Mucosa of descending colon (tissue), 3 donors: ENCODE data around the gene CDC20. TPM values are rescaled to one million over a fixed set of nuclear protein-coding genes. Genes with fewer than 3 reads are reported as not detected.

Experiments used
- ATAC-seq: fragments of 200-7000 bp; cut with Tn5 transposase; one replicate; pipeline ENCODE4 v1.9.1; 2020; ENCODE audit warnings: mild to moderate bottlenecking, moderate library complexity
- DNase-seq, 3 donors: peaks; one replicate each; pipeline ENCODE4 v3.0.0-alpha.2; 2020
- H3K36me3 ChIP-seq: fragments of 200-600 bp; one replicate; pipeline ENCODE4 v1.8.0; 2021; ENCODE audit warnings: low read depth, mild to moderate bottlenecking
- H3K4me1 ChIP-seq: fragments of 200-600 bp; one replicate; pipeline ENCODE4 v1.8.0; 2021; ENCODE audit warnings: low read depth, mild to moderate bottlenecking
- H3K4me3 ChIP-seq: fragments of 200-600 bp; one replicate; pipeline ENCODE4 v1.8.0; 2021; ENCODE audit warnings: mild to moderate bottlenecking
- H3K9me3 ChIP-seq: fragments of 200-600 bp; one replicate; pipeline ENCODE4 v1.8.0; 2021; ENCODE audit warnings: mild to moderate bottlenecking
- CTCF ChIP-seq: fragments of 200-600 bp; IDR thresholded peaks from one replicate; pipeline ENCODE4 v1.8.0; 2022; ENCODE audit warnings: antibody characterized with exemption, mild to moderate bottlenecking
- intact Hi-C, 2 donors: fragments of 100-400 bp; cut with DNase I in 1 of 2; cut with micrococcal nuclease in 1 of 2; formaldehyde crosslinking; loops; one replicate each; pipeline versions ENCODE4 v1.11.0 to v1.11.1; 2022; cut with DNase I, micrococcal nuclease
- total RNA-seq, 3 donors: library from RNA; stranded (reverse); fragmentation: NEBNext Ultra II Directional in 2 of 3; extraction: Animal tissue kit (Norgen Biotek cat#: 25700) in 2 of 3; gene quantifications; one replicate each; pipeline versions ENCODE4 v1.2.1 to v1.2.4, GENCODE V29; 2021 to 2023
- donor health status: DM: no; HTN: no; CAD: no; lungs with moderate emphysema.
- donor health status: DM: no; HTN: no; CAD: no.
- donor health status: DM: no; HTN: yes; CAD: no.

CDC20 gene
- total RNA-seq, 3 donors from 2014 or later, result 5.8 to 44.0 (median 8.5) TPM

GRCh38 chr1:43331688-43332087 lies 27.1 kb upstream of the CDC20 start:
- no peak for TF ChIP-seq CTCF
- Histone ChIP-seq H3K9me3 (peaks cover 4% of the 10 kb centered on the region), H3K36me3 (no peaks in the 10 kb centered on the region), H3K4me1 (no peaks in the 10 kb centered on the region), H3K4me3 (no peak overlapping the region)
- ATAC-seq (no peak), DNase-seq (no peak)
- intact Hi-C loops, result no loop called here

- no peaks in the 10 kb centered on the region for H3K36me3 ChIP-seq
- intact Hi-C loops, result no loop called here
- H3K4me1 ChIP-seq, result no peaks in the 10 kb centered on the region
- ATAC-seq, result no peak
- H3K9me3 ChIP-seq, result no peaks in the 10 kb centered on the region
- no peak for DNase-seq
- H3K4me3 ChIP-seq, result no peak overlapping the region
- no peak for TF ChIP-seq CTCF
Measured at GRCh38 chr1:43334453-43335205, 24.2 kb upstream of the CDC20 start.

GRCh38 chr1:43337588-43337987 lies 21.2 kb upstream of the CDC20 start, which contains the start of gene MPL:
TSS of gene MPL (plus strand) at chr1:43337818. CDS start at chr1:43337849, 31 bp downstream.
- no peak for TF ChIP-seq CTCF
- no peak for ATAC-seq

GRCh38 chr1:43338001-43338400 lies 20.8 kb upstream of the CDC20 start:
- ATAC-seq, result no peak
- Histone ChIP-seq H3K9me3 (no peaks in the 10 kb centered on the region), H3K4me1 (no peaks in the 10 kb centered on the region), H3K36me3 (no peaks in the 10 kb centered on the region), H3K4me3 (no peak overlapping the region)
- no peak for DNase-seq
- intact Hi-C loops, result no loop called here
- no peak for TF ChIP-seq CTCF

More at GRCh38 chr1:43337588-43337987, 21.2 kb upstream of the CDC20 start, which contains the start of gene MPL:
- no peaks in the 10 kb centered on the region for H3K4me1 ChIP-seq
- intact Hi-C loops, result no loop called here
- no peaks in the 10 kb centered on the region for H3K36me3 ChIP-seq
- H3K9me3 ChIP-seq, result no peaks in the 10 kb centered on the region
- no peak within 1 kb of the TSS for H3K4me3 ChIP-seq
- DNase-seq, result no peak

- no peak for ATAC-seq
- Histone ChIP-seq H3K4me1 (no peaks in the 10 kb centered on the region), H3K4me3 (no peak overlapping the region), H3K9me3 (no peaks in the 10 kb centered on the region), H3K36me3 (no peaks in the 10 kb centered on the region)
- DNase-seq, result no peak
- no peak for TF ChIP-seq CTCF
- intact Hi-C loops, result no loop called here
Measured at GRCh38 chr1:43339584-43340232, 19.1 kb upstream of the CDC20 start.
